ENCODE data around the gene FKTN.
A peak's percentile ranks its signal among the peaks of the same experiment; 100 is the strongest.
"Not testable (repeated sequence)": the region's sequence is repeated elsewhere in the genome, so short reads cannot be mapped to it uniquely, and the experiment has no call there.

Gene FKTN

DNA sequence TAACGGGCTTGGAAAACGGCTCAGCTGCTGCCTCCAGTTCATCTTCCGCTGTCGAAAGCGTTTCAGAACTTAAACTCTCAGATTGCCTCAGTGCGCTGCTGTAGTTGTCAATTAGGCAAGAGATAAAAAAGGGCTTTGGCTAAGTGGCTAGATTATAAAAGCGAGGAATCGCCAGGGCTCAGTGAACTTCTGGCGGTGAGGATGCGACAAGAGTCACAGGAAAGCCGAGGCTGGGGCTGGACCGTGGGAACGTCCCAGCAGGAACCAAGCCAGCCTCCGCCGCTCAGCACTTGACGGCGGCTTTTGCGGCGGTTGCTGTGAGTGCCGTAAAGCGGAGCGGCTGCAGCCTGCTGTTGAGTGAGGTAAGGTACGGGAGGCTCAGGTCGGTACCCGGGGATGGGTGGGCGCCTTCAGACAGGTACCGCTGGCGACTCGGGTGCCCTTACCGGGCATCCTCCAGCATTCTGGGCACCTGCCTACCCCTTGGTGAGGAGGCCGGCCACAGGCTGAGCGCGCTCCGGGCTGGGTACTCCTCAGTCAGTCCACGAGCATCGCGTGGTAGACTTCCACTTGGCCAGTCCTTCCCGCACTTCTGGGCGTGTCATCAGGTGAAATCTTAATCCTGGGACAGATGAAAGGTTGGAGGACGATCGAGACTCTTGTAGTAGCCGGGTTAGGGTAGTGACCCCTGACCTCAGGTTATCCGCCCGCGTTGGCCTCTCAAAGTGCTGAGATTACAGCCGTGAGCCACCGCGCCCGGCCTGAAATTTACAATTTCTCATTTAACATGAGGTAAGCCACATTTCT lies at the start of gene FKTN:
Gene FKTN (plus strand): TSS at position 328 of the 807 bp plus-strand sequence. CDS start 16,902 bp downstream, outside the sequence.
- ATAC-seq (ENCODE audit: low read depth) = peak; percentile 95
- H3K4me3 ChIP-seq (ENCODE audit: severe bottlenecking) = peak within 1 kb of the TSS; percentile 80
- peaks cover 8% of the 10 kb centered on the region; the same call in 1 of the 2 replicates for H3K36me3 ChIP-seq (ENCODE audit: low read depth)
- H3K27me3 ChIP-seq (ENCODE audit: insufficient read depth, poor library complexity, severe bottlenecking) = no peaks in the 10 kb centered on the region
- no peak for TF ChIP-seq CTCF (IDR thresholded peaks at IDR 0.05; ENCODE audit: poor library complexity, severe bottlenecking)
- H3K27ac ChIP-seq (ENCODE audit: poor library complexity, severe bottlenecking) = no peak within 1 kb of the TSS
- H3K4me1 ChIP-seq (ENCODE audit: insufficient read depth, poor library complexity, severe bottlenecking) = peaks cover 2% of the 10 kb centered on the region
- peaks cover 11% of the 10 kb centered on the region for H3K9me3 ChIP-seq (ENCODE audit: severe bottlenecking)
- peak; percentile 86 for DNase-seq (ENCODE audit: low spot score)

DNA sequence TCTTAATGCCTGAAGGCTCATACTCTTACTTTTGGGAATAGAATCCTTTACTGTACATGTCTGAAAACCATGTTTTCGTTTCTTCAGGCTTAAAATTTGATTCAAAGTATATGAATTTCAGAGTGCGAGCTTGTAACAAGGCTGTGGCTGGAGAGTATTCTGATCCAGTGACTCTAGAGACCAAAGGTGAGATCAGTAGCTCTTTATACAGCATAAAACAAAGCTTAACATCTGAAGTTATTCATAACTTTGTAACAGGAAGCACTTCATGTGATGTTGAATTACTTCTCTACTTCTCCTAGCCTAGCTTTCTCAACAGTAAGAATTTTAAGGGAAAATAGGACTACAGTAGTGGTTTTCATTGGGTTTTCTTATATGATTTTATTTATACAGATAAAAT lies 49.4 kb upstream of the FKTN start:
- Histone ChIP-seq H3K27me3 (ENCODE audit: insufficient read depth, poor library complexity, severe bottlenecking) (no peaks in the 10 kb centered on the region), H3K27ac (ENCODE audit: poor library complexity, severe bottlenecking) (no peak overlapping the region), H3K4me3 (ENCODE audit: severe bottlenecking) (no peak overlapping the region), H3K9me3 (ENCODE audit: severe bottlenecking) (no peaks in the 10 kb centered on the region), H3K4me1 (ENCODE audit: insufficient read depth, poor library complexity, severe bottlenecking) (peaks cover 6% of the 10 kb centered on the region), H3K36me3 (ENCODE audit: low read depth) (peaks cover 36% of the 10 kb centered on the region)
- ATAC-seq (ENCODE audit: low read depth) (no peak), DNase-seq (ENCODE audit: low spot score) (no peak)
- no peak for TF ChIP-seq CTCF (IDR thresholded peaks at IDR 0.05; ENCODE audit: poor library complexity, severe bottlenecking)

DNA sequence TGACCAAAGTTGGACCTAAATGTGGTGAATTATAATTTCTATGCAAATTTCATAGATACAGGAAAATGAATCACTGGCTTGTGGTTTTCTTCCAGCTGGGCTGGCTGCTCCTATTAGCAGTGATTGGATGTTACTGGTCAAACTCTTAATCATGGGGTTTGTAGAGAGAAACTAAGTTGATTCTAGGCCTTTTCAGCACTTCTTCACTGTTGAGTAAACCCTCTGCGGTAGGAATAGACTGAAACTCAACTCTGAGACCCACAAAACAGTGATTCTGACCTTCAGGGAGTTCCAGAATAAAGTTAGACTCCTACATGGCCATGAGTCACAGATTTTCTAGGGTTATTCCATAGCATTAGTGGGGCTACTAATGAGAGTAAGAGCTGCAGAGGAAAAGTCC lies 47.9 kb upstream of the FKTN start:
- Histone ChIP-seq H3K36me3 (ENCODE audit: low read depth) (peaks cover 40% of the 10 kb centered on the region), H3K9me3 (ENCODE audit: severe bottlenecking) (no peaks in the 10 kb centered on the region), H3K4me1 (ENCODE audit: insufficient read depth, poor library complexity, severe bottlenecking) (peaks cover 6% of the 10 kb centered on the region), H3K27ac (ENCODE audit: poor library complexity, severe bottlenecking) (no peak overlapping the region), H3K4me3 (ENCODE audit: severe bottlenecking) (no peak overlapping the region), H3K27me3 (ENCODE audit: insufficient read depth, poor library complexity, severe bottlenecking) (no peaks in the 10 kb centered on the region)
- ATAC-seq (ENCODE audit: low read depth) (peak; percentile 51; the same call in 2 of the 3 replicates), DNase-seq (ENCODE audit: low spot score) (no peak)
- TF ChIP-seq CTCF (IDR thresholded peaks at IDR 0.05; ENCODE audit: poor library complexity, severe bottlenecking) = no peak

DNA sequence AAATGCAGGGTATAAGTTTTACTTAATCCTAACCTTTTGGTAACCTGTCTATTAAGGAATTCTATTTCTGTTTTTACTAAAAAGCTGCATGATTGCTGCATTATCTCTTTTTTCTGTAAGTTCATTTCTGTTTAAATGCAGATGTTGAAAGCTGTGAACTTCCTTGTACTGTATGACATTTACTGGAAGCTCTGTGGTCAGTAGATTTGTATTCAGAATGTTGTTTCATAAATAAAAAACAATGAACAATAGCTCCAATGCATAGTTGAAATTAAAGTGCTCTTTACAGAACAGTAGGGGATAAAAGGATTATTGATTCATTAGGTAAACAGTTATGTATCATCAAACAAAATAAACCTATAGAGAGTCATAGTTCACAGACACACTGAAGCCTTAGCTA lies 46.5 kb upstream of the FKTN start:
- Histone ChIP-seq H3K27me3 (ENCODE audit: insufficient read depth, poor library complexity, severe bottlenecking) (no peaks in the 10 kb centered on the region), H3K9me3 (ENCODE audit: severe bottlenecking) (no peaks in the 10 kb centered on the region), H3K4me3 (ENCODE audit: severe bottlenecking) (no peak overlapping the region), H3K4me1 (ENCODE audit: insufficient read depth, poor library complexity, severe bottlenecking) (peaks cover 6% of the 10 kb centered on the region), H3K36me3 (ENCODE audit: low read depth) (peaks cover 32% of the 10 kb centered on the region), H3K27ac (ENCODE audit: poor library complexity, severe bottlenecking) (no peak overlapping the region)
- ATAC-seq (ENCODE audit: low read depth) (no peak), DNase-seq (ENCODE audit: low spot score) (no peak)
- no peak for TF ChIP-seq CTCF (IDR thresholded peaks at IDR 0.05; ENCODE audit: poor library complexity, severe bottlenecking)

- H3K27me3 ChIP-seq (ENCODE audit: insufficient read depth, poor library complexity, severe bottlenecking) = no peaks in the 10 kb centered on the region
- H3K4me1 ChIP-seq (ENCODE audit: insufficient read depth, poor library complexity, severe bottlenecking) = no peaks in the 10 kb centered on the region
- DNase-seq (ENCODE audit: low spot score) (no peak), ATAC-seq (ENCODE audit: low read depth) (no peak)
- no peaks in the 10 kb centered on the region for H3K9me3 ChIP-seq (ENCODE audit: severe bottlenecking)
- no peak overlapping the region for H3K27ac ChIP-seq (ENCODE audit: poor library complexity, severe bottlenecking)
- H3K4me3 ChIP-seq (ENCODE audit: severe bottlenecking) = no peak overlapping the region
- H3K36me3 ChIP-seq (ENCODE audit: low read depth) = peaks cover 23% of the 10 kb centered on the region
- no peak for TF ChIP-seq CTCF (IDR thresholded peaks at IDR 0.05; ENCODE audit: poor library complexity, severe bottlenecking)
These were observed 42.0 kb upstream of the FKTN start for GRCh38 chr9:105515811-105516413.

DNA sequence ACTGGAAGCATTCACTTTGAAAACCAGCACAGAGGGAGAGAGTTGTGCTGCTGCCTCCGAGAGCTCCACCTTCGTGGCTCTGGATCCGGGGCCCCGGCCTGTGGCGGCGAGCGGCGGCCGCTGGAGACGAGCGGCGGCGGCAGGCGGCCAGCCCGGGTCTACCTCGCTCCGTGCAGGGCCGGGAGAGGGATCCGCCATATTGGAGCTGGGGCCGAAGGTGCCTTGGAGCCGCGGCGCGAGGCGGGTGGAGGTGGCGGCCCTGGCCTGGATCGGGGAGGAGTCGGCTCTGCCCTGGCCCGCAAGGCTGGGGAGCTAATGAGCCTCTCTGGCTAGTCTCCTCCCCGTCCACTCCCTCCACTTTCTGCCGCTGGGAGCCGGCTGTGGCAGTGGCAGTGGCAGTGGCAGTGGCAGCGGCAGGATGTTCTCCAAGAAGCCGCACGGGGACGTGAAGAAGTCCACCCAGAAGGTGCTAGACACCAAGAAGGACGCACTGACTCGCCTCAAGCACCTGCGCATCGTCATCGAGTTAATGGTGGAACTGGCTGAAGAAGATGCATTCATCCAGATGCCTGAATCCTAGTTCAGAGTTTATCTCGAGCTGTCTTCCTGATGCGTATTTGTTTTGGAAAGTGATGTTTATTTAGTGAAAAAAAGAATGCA lies 38.1 kb upstream of the FKTN start:
- not testable (repeated sequence) for H3K4me3 ChIP-seq (ENCODE audit: severe bottlenecking); H3K36me3 ChIP-seq (ENCODE audit: low read depth); H3K27me3 ChIP-seq (ENCODE audit: insufficient read depth, poor library complexity, severe bottlenecking); DNase-seq (ENCODE audit: low spot score); H3K9me3 ChIP-seq (ENCODE audit: severe bottlenecking); H3K4me1 ChIP-seq (ENCODE audit: insufficient read depth, poor library complexity, severe bottlenecking); H3K27ac ChIP-seq (ENCODE audit: poor library complexity, severe bottlenecking)
- peak; percentile 88 for ATAC-seq (ENCODE audit: low read depth)

Measured in RWPE2 (cell line).